Measurements from ENCODE around the gene NUDT17.
"Not testable (repeated sequence)": the region's sequence is repeated elsewhere in the genome, so short reads cannot be mapped to it uniquely, and the experiment has no call there.

DNA sequence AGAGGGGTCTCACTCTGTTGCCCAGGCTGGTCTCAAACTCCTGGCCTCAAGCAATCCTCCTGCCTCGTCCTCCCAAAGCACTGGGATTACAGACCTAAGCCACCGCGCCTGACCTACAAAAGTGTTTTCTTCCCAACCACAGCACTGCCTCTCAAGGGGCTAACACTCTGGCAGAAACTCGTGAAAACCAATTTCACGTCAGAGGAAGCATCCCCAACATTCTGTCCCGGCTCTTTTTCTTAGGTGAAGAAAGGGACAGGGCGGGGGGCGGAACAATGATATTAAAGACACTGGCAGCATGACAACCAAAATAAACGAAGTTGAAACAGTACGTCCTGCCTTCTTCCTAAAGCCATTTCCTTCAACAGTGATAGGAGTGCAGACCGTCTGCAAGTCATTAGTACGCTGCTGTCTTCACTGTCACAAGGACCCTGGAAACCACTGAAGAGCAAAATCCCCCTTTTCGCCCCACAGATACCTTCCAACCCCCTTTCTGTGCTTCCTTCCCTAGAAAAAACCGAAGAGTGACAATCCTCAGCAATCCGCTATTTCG is 22.6 kb upstream of the NUDT17 start:
- TF ChIP-seq CTCF (IDR thresholded peaks at IDR 0.05); POLR2AphosphoS5 (IDR thresholded peaks at IDR 0.05); POLR2A (IDR thresholded peaks at IDR 0.05); EP300 (IDR thresholded peaks at IDR 0.05; ENCODE audit: low read depth): not testable (repeated sequence)

Measured in transverse colon (tissue), 4 donors.